ENCODE data around the gene POGZ.

Gene POGZ

GRCh38 chr1:151459331-151460046, at the start of gene POGZ:
Gene POGZ, minus strand, starts transcription at chr1:151459494. Its CDS starts 17,290 bp downstream, at chr1:151442204.
- peak; percentile 93 for DNase-seq

- DNase-seq, result no peak
These were observed 49.5 kb upstream of the POGZ start for GRCh38 chr1:151508833-151509232.

- no peak for DNase-seq
These were observed 45.5 kb upstream of the POGZ start for GRCh38 chr1:151504759-151505158.

- no peak for DNase-seq
These were observed 45.0 kb upstream of the POGZ start for GRCh38 chr1:151504252-151504651.

GRCh38 chr1:151502859-151503780, 43.8 kb upstream of the POGZ start:
- DNase-seq, result no peak

GRCh38 chr1:151502035-151502700, 42.9 kb upstream of the POGZ start:
- no peak for DNase-seq

GRCh38 chr1:151501474-151501873, 42.2 kb upstream of the POGZ start:
- no peak for DNase-seq

GRCh38 chr1:151499930-151500329, 40.6 kb upstream of the POGZ start:
- no peak for DNase-seq

- DNase-seq, result no peak
These were observed 40.1 kb upstream of the POGZ start for GRCh38 chr1:151499365-151499764.

GRCh38 chr1:151495316-151495715, 36.0 kb upstream of the POGZ start:
- DNase-seq, result no peak

- no peak for DNase-seq
These were observed 35.5 kb upstream of the POGZ start for GRCh38 chr1:151494741-151495281.

GRCh38 chr1:151493042-151493441, 33.7 kb upstream of the POGZ start:
- no peak for DNase-seq

- DNase-seq, result no peak
These were observed 32.8 kb upstream of the POGZ start for GRCh38 chr1:151492120-151492519.

- no peak for DNase-seq
These were observed 32.3 kb upstream of the POGZ start for GRCh38 chr1:151491641-151492040.

GRCh38 chr1:151486557-151486956, 27.3 kb upstream of the POGZ start:
- DNase-seq, result no peak

GRCh38 chr1:151485685-151486255, 26.5 kb upstream of the POGZ start:
- DNase-seq, result no peak

- no peak for DNase-seq
These were observed 22.7 kb upstream of the POGZ start for GRCh38 chr1:151482017-151482416.

GRCh38 chr1:151479462-151479861, 20.2 kb upstream of the POGZ start:
- no peak for DNase-seq

GRCh38 chr1:151478923-151479322, 19.6 kb upstream of the POGZ start:
- no peak for DNase-seq

GRCh38 chr1:151478140-151478812, 19.0 kb upstream of the POGZ start:
- DNase-seq, result no peak

GRCh38 chr1:151477066-151477465, 17.8 kb upstream of the POGZ start:
- no peak for DNase-seq

- no peak for DNase-seq
These were observed 16.8 kb upstream of the POGZ start for GRCh38 chr1:151476083-151476482.

All from stimulated activated naive CD4-positive, alpha-beta T cell treated with Interleukin-2 at 50 U/mL for 16 hours (primary cell).